GM23338 (cell line): Measurements from ENCODE around the gene CRYBG1. TPM values are rescaled to one million over a fixed set of nuclear protein-coding genes. Genes with fewer than 3 reads are reported as not detected.

Experiments
- ATAC-seq: fragments of 200-7000 bp; cut with Tn5 transposase; 3 replicates; pipeline ENCODE4 v1.9.1; 2020
- DNase-seq: peaks from one replicate; pipeline ENCODE4 v3.0.0-alpha.2; 2015; ENCODE audit warnings: low spot score
- H2AFZ ChIP-seq: fragments of 200-600 bp; sonication (generic); 2 replicates; pipeline ENCODE4 v1.8.0; 2016; ENCODE audit warnings: antibody characterized with exemption, mild to moderate bottlenecking, moderate library complexity
- H3F3A ChIP-seq: fragments of 200-600 bp; sonication (generic); replicated peaks from 2 replicates; pipeline ENCODE4 v1.8.0; 2017; ENCODE audit warnings: antibody characterized with exemption, mixed run types, low read depth
- H3K27ac ChIP-seq: fragments of 200-600 bp; sonication (generic); 2 replicates; pipeline ENCODE4 v1.6.1; 2016; ENCODE audit warnings: low read depth
- H3K27me3 ChIP-seq: fragments of 200-600 bp; sonication (generic); 2 replicates; pipeline ENCODE4 v1.8.0; 2016; ENCODE audit warnings: mild to moderate bottlenecking, mixed run types, moderate library complexity; ENCODE audit not compliant: insufficient read depth
- H3K36me3 ChIP-seq: fragments of 200-600 bp; sonication (generic); 2 replicates; pipeline ENCODE4 v1.8.0; 2016; ENCODE audit warnings: mild to moderate bottlenecking; ENCODE audit not compliant: insufficient read depth
- H3K4me1 ChIP-seq: fragments of 200-600 bp; sonication (generic); 2 replicates; pipeline ENCODE4 v1.8.0; 2016; ENCODE audit warnings: mild to moderate bottlenecking, moderate library complexity; ENCODE audit not compliant: insufficient read depth
- H3K4me2 ChIP-seq: fragments of 200-600 bp; sonication (generic); 2 replicates; pipeline ENCODE4 v1.7.1; 2017; ENCODE audit warnings: mixed run types
- H3K4me3 ChIP-seq: fragments of 200-600 bp; sonication (generic); 2 replicates; pipeline ENCODE4 v1.6.1; 2016; ENCODE audit warnings: mixed run types
- H3K79me2 ChIP-seq: fragments of 200-600 bp; sonication (generic); replicated peaks from 2 replicates; pipeline ENCODE4 v1.8.0; 2017; ENCODE audit warnings: mild to moderate bottlenecking; ENCODE audit not compliant: insufficient read depth
- H3K9me2 ChIP-seq: fragments of 200-600 bp; sonication (generic); 2 replicates; pipeline ENCODE4 v1.8.0; 2017; ENCODE audit not compliant: insufficient read depth
- H4K20me1 ChIP-seq: fragments of 200-600 bp; sonication (generic); replicated peaks from 2 replicates; pipeline ENCODE4 v1.8.0; 2017; ENCODE audit warnings: mild to moderate bottlenecking; ENCODE audit not compliant: insufficient read depth
- H3K27ac Mint-ChIP-seq: 2 replicates; pipeline ENCODE4 v1.8.0; 2020; ENCODE audit warnings: inconsistent platforms, mild to moderate bottlenecking, moderate library complexity, mixed read lengths
- H3K27me3 Mint-ChIP-seq: 3 replicates; pipeline ENCODE4 v1.8.0; 2022; ENCODE audit warnings: low read depth, mild to moderate bottlenecking, moderate library complexity, mixed read lengths, inconsistent platforms; ENCODE audit not compliant: insufficient read depth, poor library complexity
- H3K36me3 Mint-ChIP-seq: 3 replicates; pipeline ENCODE4 v1.8.0; 2021; ENCODE audit warnings: low read depth, mild to moderate bottlenecking, inconsistent platforms, moderate library complexity, mixed read lengths
- H3K4me1 Mint-ChIP-seq: 3 replicates; pipeline ENCODE4 v1.8.0; 2020; ENCODE audit warnings: mild to moderate bottlenecking, inconsistent platforms, mixed read lengths
- H3K4me3 Mint-ChIP-seq: 3 replicates; pipeline ENCODE4 v1.8.0; 2021; ENCODE audit warnings: moderate library complexity, mild to moderate bottlenecking, inconsistent platforms, mixed read lengths
- H3K9me3 Mint-ChIP-seq: 3 replicates; pipeline ENCODE4 v1.8.0; 2020; ENCODE audit warnings: moderate library complexity, mild to moderate bottlenecking, inconsistent platforms, mixed read lengths
- CREB1 ChIP-seq: fragments of 250-450 bp; sonication (Bioruptor Pico); IDR thresholded peaks from 2 replicates; pipeline ENCODE4 v1.5.0; 2020; ENCODE audit warnings: low read depth, mild to moderate bottlenecking, moderate library complexity
- CTCF ChIP-seq, 2 experiments: fragments of 200-600 bp in 1 of 2; sonication (generic) in 1 of 2; conservative IDR thresholded peaks; 2 replicates each; pipeline versions ENCODE4 v1.5.1 to v1.6.1; 2016 to 2017; ENCODE audit warnings: antibody characterized with exemption in 2 of 2, low read depth in 2 of 2, mild to moderate bottlenecking in 2 of 2, moderate library complexity in 1 of 2
- ETS1 ChIP-seq: IDR thresholded peaks from 2 replicates; pipeline ENCODE4 v1.6.1; 2016; ENCODE audit warnings: antibody characterized with exemption
- EZH2 ChIP-seq: fragments of 200-600 bp; sonication (generic); IDR thresholded peaks from one replicate; pipeline ENCODE4 v1.8.0; 2017; ENCODE audit warnings: antibody characterized with exemption, mild to moderate bottlenecking, low read depth; ENCODE audit not compliant: unreplicated experiment
- EZH2phosphoT487 ChIP-seq: fragments of 200-600 bp; sonication (generic); IDR thresholded peaks from one replicate; pipeline ENCODE4 v1.8.1; 2018; ENCODE audit warnings: antibody characterized with exemption; ENCODE audit not compliant: unreplicated experiment
- JUNB ChIP-seq: IDR thresholded peaks from one replicate; pipeline ENCODE4 v1.6.1; 2016; ENCODE audit warnings: antibody characterized with exemption; ENCODE audit not compliant: unreplicated experiment
- NANOG ChIP-seq: IDR thresholded peaks from 2 replicates; pipeline ENCODE4 v1.6.1; 2016; ENCODE audit warnings: antibody characterized with exemption, borderline replicate concordance
- POLR2AphosphoS5 ChIP-seq: IDR thresholded peaks from 2 replicates; pipeline ENCODE4 v1.6.1; 2016; ENCODE audit warnings: antibody characterized with exemption, low read depth
- REST ChIP-seq: IDR thresholded peaks from one replicate; pipeline ENCODE4 v1.6.1; 2018; ENCODE audit warnings: antibody characterized with exemption; ENCODE audit not compliant: unreplicated experiment
- STAT1 ChIP-seq: IDR thresholded peaks from one replicate; pipeline ENCODE4 v1.6.1; 2016; ENCODE audit warnings: antibody characterized with exemption; ENCODE audit not compliant: unreplicated experiment
- ZNF114 ChIP-seq: fragments of 250-450 bp; sonication (Bioruptor Pico); IDR thresholded peaks from 2 replicates; pipeline ENCODE4 v1.5.0; 2020; ENCODE audit warnings: mild to moderate bottlenecking, moderate library complexity
- ZNF331 ChIP-seq: fragments of 250-450 bp; sonication (Bioruptor Pico); IDR thresholded peaks from 2 replicates; pipeline ENCODE4 v1.5.0; 2020; ENCODE audit warnings: low read depth, mild to moderate bottlenecking, moderate library complexity
- ZNF462 ChIP-seq: fragments of 250-450 bp; sonication (Bioruptor Pico); IDR thresholded peaks from 2 replicates; pipeline ENCODE4 v1.5.0; 2020; ENCODE audit warnings: mild to moderate bottlenecking, moderate library complexity
- polyA plus RNA-seq: library from polyadenylated mRNA; unstranded; fragments of >200 nt; fragmentation: Nextera tagmentation; extraction: Ambion mirVana; gene quantifications from 2 replicates; pipeline ENCODE4 v1.2.1, GENCODE V29; 2016
- total RNA-seq: library from RNA; depleted of rRNA; stranded (reverse); fragments of >200 nt; shearing (Covaris generic); gene quantifications from 2 replicates; pipeline ENCODE4 v1.2.3, GENCODE V29; 2014

Gene CRYBG1
- total and polyA plus RNA-seq, 2 experiments from 2014 or later: 3.7 to 17.2 TPM

GRCh38 chr6:106557837-106558236 lies 197.3 kb downstream of the CRYBG1 start:
- Histone ChIP-seq H3K9me2 (no peaks in the 10 kb centered on the region), H3K4me1 (no peaks in the 10 kb centered on the region), H3K4me3 (no peak overlapping the region), H2AFZ (no peak overlapping the region), H3K36me3 (no peaks in the 10 kb centered on the region), H3K27me3 (no peaks in the 10 kb centered on the region), H3F3A (no peaks in the 10 kb centered on the region), H3K27ac (no peak overlapping the region), H3K79me2 (no peaks in the 10 kb centered on the region), H4K20me1 (no peaks in the 10 kb centered on the region), H3K4me2 (no peak overlapping the region)
- Mint-ChIP-seq H3K36me3 (peaks cover 8% of the 10 kb centered on the region; the same call in 2 of the 3 replicates), H3K27me3 (no peaks in the 10 kb centered on the region), H3K27ac (no peak overlapping the region), H3K9me3 (no peaks in the 10 kb centered on the region), H3K4me1 (peaks cover 8% of the 10 kb centered on the region), H3K4me3 (no peak overlapping the region)
- TF ChIP-seq CREB1 (CRISPR knock-in tag): no peak
- no peak for TF ChIP-seq EZH2phosphoT487
- no peak for TF ChIP-seq EZH2
- no peak for TF ChIP-seq CTCF (conservative IDR thresholded peaks at IDR 0.05; ENCODE audit: low read depth in 2 of 2)
- TF ChIP-seq ETS1: no peak
- TF ChIP-seq ZNF114 (CRISPR knock-in tag): no peak
- TF ChIP-seq ZNF331 (CRISPR knock-in tag): no peak
- no peak for TF ChIP-seq POLR2AphosphoS5
- no peak for TF ChIP-seq JUNB
- TF ChIP-seq ZNF462: no peak
- TF ChIP-seq NANOG: no peak
- TF ChIP-seq REST: no peak
- no peak for TF ChIP-seq STAT1
- no peak for DNase-seq
- ATAC-seq: no peak
